Measurements from ENCODE around the gene SPATA21. TPM values are rescaled to one million over a fixed set of nuclear protein-coding genes. Genes with fewer than 3 reads are reported as not detected.

The SPATA21 gene
- total and polyA plus RNA-seq, 2 experiments from 2014 or later: 2.6 TPM; not detected in 1

GRCh38 chr1:16410803-16411202 lies 26.4 kb downstream of the SPATA21 start:
- ATAC-seq: no peak
- Mint-ChIP-seq H3K4me1 (peaks cover 6% of the 10 kb centered on the region; the same call in 2 of the 3 replicates), H3K27ac (no peak overlapping the region), H3K27me3 (ENCODE audit: insufficient read depth, low read depth, poor library complexity) (peaks cover 8% of the 10 kb centered on the region), H3K4me3 (no peak overlapping the region), H3K36me3 (ENCODE audit: low read depth) (no peaks in the 10 kb centered on the region; the same call in 2 of the 3 replicates), H3K9me3 (no peaks in the 10 kb centered on the region; the same call in 2 of the 3 replicates)
- no peak for DNase-seq (ENCODE audit: low spot score)
- Histone ChIP-seq H3K4me1 (ENCODE audit: insufficient read depth) (no peaks in the 10 kb centered on the region), H3K79me2 (replicated peaks; ENCODE audit: insufficient read depth) (no peaks in the 10 kb centered on the region), H3K27me3 (ENCODE audit: insufficient read depth) (no peaks in the 10 kb centered on the region), H3K4me3 (no peak overlapping the region), H3K9me2 (ENCODE audit: insufficient read depth) (no peaks in the 10 kb centered on the region), H2AFZ (no peak overlapping the region), H3F3A (replicated peaks; ENCODE audit: low read depth) (no peaks in the 10 kb centered on the region), H3K27ac (ENCODE audit: low read depth) (no peak overlapping the region), H3K36me3 (ENCODE audit: insufficient read depth) (no peaks in the 10 kb centered on the region), H4K20me1 (replicated peaks; ENCODE audit: insufficient read depth) (no peaks in the 10 kb centered on the region), H3K4me2 (no peak overlapping the region)
- TF ChIP-seq ETS1 (IDR thresholded peaks at IDR 0.05) (no peak), ZNF462 (CRISPR knock-in tag; IDR thresholded peaks at IDR 0.05) (no peak), CREB1 (CRISPR knock-in tag; IDR thresholded peaks at IDR 0.05; ENCODE audit: low read depth) (no peak), EZH2 (IDR thresholded peaks at IDR 0.05; ENCODE audit: low read depth, unreplicated experiment) (no peak), STAT1 (IDR thresholded peaks at IDR 0.05; ENCODE audit: unreplicated experiment) (no peak), POLR2AphosphoS5 (IDR thresholded peaks at IDR 0.05; ENCODE audit: low read depth) (no peak), NANOG (IDR thresholded peaks at IDR 0.05; ENCODE audit: borderline replicate concordance) (no peak), REST (IDR thresholded peaks at IDR 0.05; ENCODE audit: unreplicated experiment) (no peak), CTCF (conservative IDR thresholded peaks at IDR 0.05; ENCODE audit: low read depth in 2 of 2) (no peak), JUNB (IDR thresholded peaks at IDR 0.05; ENCODE audit: unreplicated experiment) (no peak), ZNF114 (CRISPR knock-in tag; IDR thresholded peaks at IDR 0.05) (no peak), EZH2phosphoT487 (IDR thresholded peaks at IDR 0.05; ENCODE audit: unreplicated experiment) (no peak), ZNF331 (CRISPR knock-in tag; IDR thresholded peaks at IDR 0.05; ENCODE audit: low read depth) (no peak)
